Epithelial cell of prostate (primary cell): ENCODE data around the gene SPSB4.

Experiments
- DNase-seq: peaks from one replicate; pipeline ENCODE4 v3.0.0-alpha.2; 2011; ENCODE audit warnings: low read depth, low spot score
- H3K27ac ChIP-seq: fragments of 450-650 bp; 2 replicates; pipeline ENCODE4 v1.5.1; 2017; ENCODE audit warnings: mild to moderate bottlenecking

Gene SPSB4

DNA sequence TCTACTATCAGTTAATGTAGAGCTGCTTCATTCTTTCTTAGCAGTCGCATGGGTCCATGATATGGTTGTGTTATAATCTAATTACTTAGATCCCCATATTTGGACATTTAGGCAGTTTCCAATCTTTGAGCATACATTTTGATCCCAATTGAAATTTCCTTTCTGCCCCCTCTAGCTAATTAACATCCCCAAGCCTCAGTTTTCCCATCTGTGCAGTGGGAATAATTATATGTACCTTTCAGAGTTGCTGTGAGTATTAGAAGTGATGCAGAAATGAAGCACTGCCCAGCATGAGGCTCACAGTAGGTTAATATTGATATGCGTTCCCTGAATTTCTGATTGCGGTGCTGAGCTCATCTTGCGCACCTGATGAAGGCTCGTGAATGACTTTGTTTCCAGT, 21.8 kb downstream of the SPSB4 start:
- H3K27ac ChIP-seq = no peak overlapping the region
- DNase-seq = no peak

DNA sequence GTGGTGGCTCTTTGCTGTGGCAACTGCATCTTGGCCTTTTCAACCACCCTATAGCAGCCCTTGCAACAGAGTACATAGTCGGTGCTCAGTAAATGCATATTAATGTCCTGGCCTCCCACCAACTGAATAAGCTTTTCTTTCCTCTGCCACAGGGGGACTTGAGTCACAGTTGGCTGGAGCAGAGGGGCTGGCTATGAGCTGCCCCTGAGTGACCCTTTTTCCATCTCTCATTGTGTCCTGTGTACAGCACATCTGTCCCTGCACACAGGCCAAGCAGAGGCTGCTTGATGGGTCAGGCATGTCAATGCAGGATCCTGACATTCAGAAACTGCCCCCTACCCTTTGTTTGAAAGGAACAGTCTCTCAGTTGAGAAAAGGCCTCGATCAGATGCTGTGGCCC, 22.4 kb downstream of the SPSB4 start:
- no peak for DNase-seq
- H3K27ac ChIP-seq = no peak overlapping the region

DNA sequence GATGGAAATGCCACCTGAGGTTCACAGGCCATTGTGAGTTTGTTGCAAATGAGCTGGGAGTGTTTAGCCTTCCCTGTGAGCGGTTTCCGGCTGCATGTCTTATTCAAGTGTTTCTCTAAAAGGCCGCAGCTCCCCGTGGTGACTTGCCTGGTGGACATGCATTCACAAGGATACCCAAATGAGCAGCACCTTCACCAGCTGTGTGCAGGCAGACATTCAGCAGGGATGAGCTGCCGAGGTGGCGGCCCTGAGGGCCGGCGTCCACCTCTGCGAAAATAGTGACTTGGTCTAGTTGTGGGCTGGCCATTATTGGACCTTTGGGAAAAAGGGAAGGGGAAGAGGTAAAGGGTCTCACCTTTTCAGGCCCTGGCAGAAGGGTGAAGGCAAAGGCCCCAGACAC, 23.4 kb downstream of the SPSB4 start:
- no peak for DNase-seq
- no peak overlapping the region for H3K27ac ChIP-seq

DNA sequence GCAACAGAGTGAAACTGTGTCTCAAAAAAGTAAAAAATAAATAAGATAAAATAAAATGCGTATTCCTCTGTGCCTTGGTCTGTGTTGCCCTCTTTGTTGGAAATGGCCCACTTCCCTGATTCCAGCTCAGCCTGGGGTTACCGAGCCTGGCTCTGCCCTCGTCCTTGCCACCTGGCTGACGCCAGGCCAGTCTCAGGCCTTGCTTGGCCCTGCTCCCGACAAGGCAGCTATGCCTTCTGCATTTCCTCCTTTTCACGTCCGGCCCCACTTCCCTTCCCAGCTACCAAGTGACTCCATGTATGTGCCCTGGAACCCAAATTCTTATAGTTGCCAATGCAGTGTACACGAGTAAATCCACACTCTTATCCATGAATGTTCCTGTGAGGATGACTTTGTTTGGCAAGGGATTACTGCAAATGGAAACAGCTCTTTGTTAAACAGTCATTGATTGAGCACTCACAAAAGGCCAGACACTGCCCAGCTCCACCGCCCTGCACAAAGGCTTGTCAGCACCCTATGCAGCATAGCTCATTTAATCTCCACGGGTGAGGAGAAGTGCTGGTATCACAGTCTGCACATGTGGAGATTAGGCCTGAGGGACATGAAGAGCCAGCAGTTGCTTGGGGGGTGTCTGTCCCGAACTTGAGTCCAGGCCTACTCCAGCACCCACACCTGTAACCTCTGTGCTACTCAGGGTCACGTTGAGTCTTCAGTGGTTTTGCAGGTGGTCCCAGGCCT, 25.1 kb downstream of the SPSB4 start:
- DNase-seq = no peak

DNA sequence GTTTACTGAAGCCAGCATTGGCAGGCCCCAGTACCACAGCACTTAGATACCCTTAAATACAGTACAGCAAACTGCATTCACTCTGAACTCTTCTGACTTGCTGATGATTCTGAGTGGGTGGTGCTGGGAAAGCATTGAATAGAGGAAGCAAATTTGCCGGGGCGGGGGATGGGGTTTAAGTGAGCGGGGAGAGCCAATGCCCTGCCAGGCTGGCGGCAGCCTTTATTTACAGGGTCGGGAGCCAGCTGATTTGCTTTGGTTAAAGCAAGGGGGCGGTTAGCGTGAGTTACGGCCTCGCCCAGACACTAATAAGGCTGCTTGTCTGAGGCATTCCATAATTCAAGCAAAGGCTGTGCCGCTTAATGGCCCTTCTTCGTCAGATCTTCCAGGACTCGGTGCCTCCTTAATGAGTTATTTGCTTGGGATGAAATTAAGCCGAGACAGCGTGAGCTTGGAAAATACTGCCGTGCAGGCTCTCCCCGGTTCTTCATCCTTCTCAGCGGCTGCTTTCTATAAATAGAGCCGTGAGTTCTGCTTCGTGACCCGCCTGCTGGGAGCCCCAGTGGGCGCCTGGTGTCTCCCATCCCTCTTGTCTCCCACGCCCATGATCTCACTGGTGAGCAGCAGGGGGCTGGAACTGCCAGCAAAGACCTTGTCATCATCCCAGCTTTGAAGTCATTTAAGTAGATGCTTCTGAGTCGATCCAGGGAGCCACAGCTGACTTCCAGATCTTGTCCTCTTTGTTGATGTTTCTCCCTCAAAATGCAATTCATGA, 25.8 kb downstream of the SPSB4 start:
- DNase-seq = no peak
- no peak overlapping the region for H3K27ac ChIP-seq

More for the DNA sequence above, 25.1 kb downstream of the SPSB4 start:
- H3K27ac ChIP-seq = no peak overlapping the region

DNA sequence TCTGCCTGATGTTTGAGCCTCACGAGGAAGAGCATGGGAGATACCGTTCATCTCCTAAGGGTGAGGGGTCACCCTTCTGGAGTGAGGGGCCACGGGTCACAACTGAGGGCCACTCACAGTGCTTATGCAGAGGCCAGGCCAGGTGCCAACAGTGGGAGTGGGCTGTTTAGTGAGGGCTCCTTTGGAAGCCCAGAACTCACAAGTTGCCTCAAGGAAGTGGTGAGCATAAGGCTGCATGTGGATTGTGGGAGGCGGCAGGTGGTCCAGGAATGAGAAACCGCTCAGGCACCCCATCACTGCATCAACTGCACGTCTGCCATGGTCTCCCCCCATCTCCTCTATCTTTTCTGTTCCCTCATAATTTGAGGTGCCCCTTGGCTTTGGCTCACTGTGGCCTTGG, 26.5 kb downstream of the SPSB4 start:
- H3K27ac ChIP-seq = no peak overlapping the region

DNA sequence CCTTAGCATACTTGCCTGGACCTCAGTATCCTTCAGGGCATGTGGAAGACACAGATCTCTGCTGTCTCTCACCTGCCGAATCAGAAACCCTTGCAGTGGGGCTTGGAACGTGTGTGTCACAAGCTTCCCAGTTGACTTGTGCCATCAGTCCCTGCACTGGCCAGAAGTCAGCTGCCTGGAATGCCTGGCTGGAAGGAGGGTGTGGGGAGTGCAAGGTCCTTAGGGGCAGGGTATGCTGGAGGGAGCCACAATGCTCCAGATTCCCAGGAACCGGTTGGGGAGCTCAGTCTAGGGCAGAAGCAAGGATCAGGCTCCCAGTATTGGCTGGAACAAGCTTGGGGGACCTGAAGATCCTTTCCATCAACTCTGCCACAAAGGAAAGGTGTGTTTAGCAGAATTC, 27.1 kb downstream of the SPSB4 start:
- no peak overlapping the region for H3K27ac ChIP-seq
- DNase-seq = no peak

More for the DNA sequence above, 26.5 kb downstream of the SPSB4 start:
- no peak for DNase-seq

DNA sequence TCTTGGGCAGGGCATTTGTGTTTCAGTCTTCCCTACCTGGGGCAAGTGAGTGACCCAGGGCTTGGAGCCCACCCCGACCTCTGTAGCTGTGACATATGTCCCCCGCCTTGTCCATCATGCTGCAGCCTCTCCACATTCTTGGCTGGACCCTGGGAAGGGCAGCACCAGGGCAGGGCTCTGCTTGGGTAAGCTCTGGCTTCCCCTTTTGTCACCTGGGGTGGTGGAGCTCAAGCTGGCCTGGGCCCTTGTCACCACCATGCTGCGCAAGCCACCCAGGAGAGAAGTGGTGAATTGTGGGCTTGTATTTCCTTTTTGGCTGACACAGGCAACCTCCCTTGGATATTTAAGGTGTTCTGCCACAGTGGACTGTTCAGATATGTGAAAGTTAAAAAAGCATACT, 29.3 kb downstream of the SPSB4 start:
- H3K27ac ChIP-seq = no peak overlapping the region
- no peak for DNase-seq

DNA sequence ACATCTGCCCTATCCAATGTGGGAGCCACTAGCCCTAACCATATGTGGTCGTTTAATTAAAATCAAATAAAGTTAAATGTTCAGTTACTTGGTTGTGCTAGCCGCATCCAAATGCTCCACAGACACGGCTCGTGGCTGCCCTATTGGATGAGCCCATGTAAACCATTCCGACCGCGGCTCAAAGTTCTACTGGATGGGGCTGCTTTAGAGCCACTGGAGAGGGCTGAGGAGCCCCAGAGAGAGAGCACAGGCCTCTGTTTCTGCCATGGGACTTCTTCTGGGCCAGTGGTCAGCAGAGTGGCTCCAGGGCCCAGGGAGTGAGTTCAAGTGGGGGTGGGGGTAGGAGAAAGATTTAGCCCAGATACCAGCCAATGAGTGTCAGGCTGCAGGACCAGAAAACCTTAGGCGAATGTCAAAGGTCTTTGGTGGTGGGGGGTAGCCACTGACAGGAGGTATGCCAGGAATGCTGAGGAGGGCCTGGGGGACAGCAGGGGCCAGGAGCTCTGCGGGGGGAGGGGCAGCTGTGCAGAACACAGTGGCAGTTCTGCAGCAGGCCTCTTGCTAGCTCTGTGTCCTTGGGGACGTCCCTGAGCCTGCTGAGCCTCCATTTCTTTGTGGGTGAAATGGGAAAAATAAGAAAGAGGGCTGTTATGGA, 30.1 kb downstream of the SPSB4 start:
- H3K27ac ChIP-seq = no peak overlapping the region
- DNase-seq = no peak

DNA sequence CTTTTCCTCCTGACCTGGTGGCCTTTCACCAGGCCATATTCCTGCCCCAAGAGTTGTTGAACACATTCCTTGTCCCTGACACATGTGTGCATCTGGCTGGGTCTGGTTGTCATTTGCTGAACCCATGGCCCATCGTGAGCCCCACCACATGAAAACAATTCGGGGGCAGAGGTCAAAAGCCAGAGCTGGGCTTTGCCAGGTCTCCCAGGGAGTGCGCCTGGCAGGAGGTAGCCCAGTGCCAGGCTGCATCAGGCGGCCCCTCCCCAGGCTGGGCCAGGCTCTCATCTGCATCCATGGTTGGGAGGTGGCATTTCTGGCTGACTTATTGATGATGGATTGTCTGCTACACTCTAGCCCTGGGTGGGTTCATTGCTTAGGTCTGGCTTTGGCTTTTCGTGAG, 30.9 kb downstream of the SPSB4 start:
- no peak for DNase-seq
- H3K27ac ChIP-seq = no peak overlapping the region

DNA sequence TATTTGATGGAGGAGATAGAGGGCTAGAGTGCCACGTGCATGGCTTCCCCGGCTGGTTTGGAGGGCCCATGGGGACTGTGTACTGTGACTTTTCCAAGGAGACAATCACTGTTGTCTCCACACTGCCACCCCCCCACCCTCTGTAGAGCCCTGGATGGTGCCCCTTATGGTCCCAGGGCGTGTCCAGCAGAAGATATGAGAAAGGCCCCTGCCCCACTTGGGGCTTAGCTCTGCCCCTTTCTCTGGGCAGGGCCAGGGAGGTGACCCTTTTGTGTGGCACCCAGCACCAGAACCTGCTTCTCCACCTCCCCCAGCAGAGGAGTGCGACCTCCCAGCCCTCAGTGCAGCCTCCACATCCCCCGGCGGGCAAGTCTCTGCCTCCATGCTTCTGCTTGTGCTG, 32.1 kb downstream of the SPSB4 start:
- no peak overlapping the region for H3K27ac ChIP-seq

DNA sequence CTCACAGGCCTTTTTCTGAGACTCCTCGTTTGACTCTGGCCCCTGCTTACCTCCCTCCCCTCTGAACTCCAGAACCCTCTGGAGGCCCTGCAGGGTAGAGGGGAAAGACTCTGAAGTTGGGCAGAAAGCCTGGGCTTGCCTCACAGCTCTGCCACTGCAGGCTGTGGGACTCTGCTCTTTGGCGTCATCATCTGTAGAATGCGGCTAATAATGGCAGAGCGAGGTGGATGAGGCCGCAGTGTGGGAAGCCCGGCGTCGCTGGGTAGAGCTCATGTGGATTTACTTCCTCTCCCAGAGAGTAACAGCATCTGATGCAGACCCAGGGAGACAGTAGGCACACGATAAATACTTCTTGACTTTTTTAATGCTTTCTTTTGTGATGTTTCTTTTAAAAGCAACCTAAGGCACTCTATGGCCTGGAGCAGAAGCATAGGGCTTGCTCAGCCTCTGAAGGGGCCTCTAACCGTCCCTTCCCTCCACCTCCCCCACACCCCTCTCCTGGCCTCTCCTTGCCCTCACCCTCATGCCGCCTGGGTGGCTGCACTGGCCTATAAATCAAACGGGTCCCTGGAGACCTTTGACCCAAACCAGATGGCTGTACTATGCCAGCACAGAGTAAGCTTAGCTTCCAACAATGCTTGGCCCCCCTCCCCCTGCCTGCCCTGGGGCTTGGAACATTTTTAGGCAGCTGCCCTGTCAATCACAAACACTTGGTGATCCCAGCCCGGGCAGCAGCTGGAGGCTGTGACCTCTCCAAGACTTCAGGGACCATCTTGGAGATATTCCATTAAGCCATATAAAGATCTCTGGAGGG, 32.9 kb downstream of the SPSB4 start:
- H3K27ac ChIP-seq = no peak overlapping the region

More for the DNA sequence above, 32.1 kb downstream of the SPSB4 start:
- DNase-seq = no peak

DNA sequence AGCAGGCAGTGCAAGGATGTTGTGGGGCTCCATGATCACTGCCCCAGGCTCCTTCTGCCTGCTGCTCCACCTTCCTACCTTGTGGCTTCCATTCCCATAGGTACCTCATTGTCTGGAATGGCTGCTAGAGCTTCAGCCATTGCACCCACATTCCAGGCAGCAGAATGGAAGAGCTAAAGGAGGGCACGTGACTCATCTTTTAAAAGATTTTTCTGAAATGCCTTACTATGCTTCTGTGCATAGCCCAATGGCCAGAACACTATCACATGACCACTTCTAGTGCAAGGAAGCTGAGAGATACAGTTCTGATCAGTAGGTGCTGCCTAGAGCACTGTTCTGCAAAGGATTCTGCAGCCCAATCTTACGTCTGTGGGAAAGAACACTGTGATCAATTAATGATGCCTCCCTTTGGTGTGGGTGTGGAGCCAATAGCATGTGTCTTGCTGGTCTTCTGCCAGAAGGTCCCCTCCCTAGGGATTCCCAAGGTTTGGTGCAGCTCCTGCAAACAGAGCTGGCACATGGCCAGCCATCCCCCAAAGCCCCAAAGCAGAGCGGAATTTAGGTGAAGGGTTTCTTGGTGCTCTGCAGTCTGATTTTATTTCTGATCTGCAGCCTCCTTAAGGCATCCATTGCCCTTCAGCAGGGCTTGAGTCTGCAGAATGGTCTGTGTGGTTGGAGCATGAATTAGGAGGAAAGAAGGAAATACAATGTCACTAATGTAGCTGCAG, 34.4 kb downstream of the SPSB4 start:
- no peak overlapping the region for H3K27ac ChIP-seq
- no peak for DNase-seq

More for the DNA sequence above, 32.9 kb downstream of the SPSB4 start:
- no peak for DNase-seq

DNA sequence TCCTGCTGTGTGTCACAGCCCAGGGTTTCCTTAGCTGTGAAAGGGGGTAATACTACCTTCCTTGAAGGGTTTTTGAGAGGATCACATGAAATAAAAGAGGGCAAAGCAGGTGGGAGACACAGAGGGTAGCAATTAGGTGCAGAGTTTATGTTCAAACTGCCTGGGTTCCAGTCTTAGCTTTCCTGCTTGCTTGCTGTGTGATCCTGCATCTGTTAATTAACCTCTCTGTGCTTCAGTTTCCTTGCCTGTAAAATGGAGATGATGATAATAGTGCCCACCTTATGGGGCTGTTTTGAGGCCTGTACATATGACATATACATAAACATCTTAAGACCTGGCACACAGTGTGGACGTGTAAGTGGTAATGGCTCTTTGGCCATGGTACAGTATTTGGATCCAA, 35.0 kb downstream of the SPSB4 start:
- no peak overlapping the region for H3K27ac ChIP-seq
- DNase-seq = no peak

DNA sequence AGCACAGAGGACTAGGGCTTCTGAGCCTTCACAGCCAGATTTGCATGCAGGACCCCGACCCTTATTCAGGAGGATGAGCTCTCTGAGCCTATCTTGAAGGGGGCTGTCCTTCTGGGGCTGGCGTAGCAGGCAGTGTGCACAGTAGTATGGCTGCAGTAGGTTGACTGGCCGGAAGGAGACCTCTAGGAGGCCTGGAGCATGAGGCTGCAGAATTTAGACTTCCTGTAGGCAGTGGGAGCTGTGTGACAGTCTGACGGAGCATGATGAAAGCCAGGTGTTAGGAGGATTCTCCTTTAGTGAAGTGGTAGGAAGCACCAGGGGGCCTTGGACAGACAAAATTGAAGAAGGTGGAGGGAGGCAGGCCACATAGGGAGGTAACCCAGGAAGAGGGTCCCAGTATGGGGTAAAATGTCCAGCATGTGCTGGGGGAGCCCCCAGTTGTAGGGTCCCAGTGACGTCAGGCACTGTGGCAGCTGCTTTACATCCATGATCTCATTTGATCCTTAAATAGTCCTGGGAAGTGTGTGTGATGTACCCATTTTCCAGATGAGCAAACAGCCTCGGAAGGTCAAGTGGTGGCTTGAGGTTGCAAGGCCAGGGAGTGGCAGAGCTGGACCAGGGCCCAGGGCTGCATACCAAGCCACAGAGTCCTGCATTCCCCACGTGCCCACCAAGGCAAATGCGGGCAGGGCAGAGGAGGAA, 36.1 kb downstream of the SPSB4 start:
- H3K27ac ChIP-seq = no peak overlapping the region
- DNase-seq = no peak

DNA sequence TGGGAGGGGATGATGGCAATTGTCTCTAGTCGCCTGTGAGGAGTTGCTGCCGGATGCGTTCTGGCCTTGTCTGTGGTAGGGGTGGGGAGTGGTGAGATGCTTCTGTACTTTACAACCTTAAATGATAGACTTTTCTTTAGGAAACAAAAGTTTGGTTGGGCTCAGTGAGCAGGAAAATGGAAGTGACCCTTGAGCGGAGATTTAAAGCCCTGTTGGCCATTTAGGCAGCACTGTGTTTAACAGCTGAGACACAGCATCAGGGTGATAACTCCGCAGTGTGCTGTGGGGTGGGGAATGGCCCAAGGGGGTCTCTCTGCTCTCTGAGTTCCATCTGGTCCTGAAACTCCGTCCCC, 36.6 kb downstream of the SPSB4 start:
- H3K27ac ChIP-seq = no peak overlapping the region
- DNase-seq = no peak

DNA sequence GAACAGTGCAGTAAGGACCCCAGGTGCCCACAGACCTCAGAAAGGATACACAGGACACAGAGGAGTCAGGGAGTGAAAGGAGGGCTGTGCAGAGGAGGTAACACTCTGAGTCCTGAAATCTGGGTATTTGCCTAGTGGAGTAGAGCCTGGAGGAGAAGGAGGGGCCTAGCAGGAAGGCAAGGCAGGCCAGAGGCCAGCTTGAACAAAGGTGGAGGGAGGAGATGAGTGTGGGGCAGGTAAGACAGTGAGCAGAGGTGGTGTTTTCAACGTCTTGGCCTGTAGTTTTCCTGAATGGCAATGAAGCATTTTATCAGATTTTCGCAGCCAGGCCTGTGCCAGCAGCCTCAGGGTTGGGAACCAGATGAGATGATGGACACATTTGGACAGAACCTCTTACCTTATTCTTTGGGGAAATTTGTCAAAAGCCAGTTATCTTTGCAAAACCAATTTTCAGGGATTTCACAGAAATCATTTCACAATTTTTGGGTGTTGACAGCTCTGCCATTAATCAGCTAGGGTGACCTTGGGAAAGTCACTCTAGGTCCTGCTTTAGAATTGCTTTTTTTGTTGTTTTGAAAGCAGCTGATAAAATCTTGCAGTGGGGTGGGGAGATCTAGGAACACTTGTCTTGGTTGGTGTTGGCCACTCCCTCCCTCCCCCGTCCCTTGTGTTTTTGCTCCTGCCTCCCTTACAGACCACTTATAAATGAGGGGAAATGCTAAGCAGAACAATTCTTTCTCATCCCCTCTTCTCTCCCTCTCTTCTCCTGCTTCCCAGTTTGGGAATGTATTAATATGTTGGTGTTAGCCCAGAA, 38.4 kb downstream of the SPSB4 start:
- no peak for DNase-seq
- no peak overlapping the region for H3K27ac ChIP-seq

DNA sequence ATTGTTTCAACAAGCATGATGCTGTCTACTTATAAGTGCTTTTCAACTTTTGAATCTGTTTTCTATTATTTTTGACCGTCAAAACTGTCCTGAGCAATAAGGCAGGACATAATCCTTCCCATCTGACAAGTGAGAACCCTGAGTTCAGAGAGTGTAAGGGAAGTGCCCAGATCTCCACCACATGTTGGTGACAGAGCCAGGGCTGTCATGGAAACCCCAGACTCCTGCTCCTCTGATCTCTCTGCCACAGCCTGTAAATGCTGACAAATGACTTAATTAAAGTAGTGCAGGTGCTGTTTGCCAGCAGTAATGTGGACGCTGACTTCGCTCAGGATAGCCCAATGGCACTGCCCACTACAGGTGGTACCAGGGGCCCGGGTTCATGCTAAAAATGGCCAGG, 40.3 kb downstream of the SPSB4 start:
- no peak overlapping the region for H3K27ac ChIP-seq
- DNase-seq = no peak
